HG02973 (cell line): ENCODE results near the gene LHX4.

ENCODE experiments used
- ATAC-seq: cut with Tn5 transposase; IDR thresholded peaks from one replicate; pipeline ENCODE4 v1.9.1; 2021; ENCODE audit warnings: moderate library complexity; ENCODE audit not compliant: unreplicated experiment

The LHX4 gene

GRCh38 chr1:180270530-180271271, 40.6 kb downstream of the LHX4 start:
- no peak for ATAC-seq

GRCh38 chr1:180271272-180272255, 41.5 kb downstream of the LHX4 start:
- ATAC-seq, result no peak

GRCh38 chr1:180272395-180272794, 42.3 kb downstream of the LHX4 start:
- ATAC-seq, result no peak

- no peak for ATAC-seq
Observed at GRCh38 chr1:180273066-180273465, 43.0 kb downstream of the LHX4 start.

GRCh38 chr1:180274221-180274620, 44.2 kb downstream of the LHX4 start:
- no peak for ATAC-seq

GRCh38 chr1:180275726-180276125, 45.7 kb downstream of the LHX4 start:
- no peak for ATAC-seq

GRCh38 chr1:180277476-180278193, 47.6 kb downstream of the LHX4 start:
- no peak for ATAC-seq

- ATAC-seq, result no peak
Observed at GRCh38 chr1:180278194-180278515, 48.1 kb downstream of the LHX4 start.

GRCh38 chr1:180278596-180279395, 48.7 kb downstream of the LHX4 start:
- no peak for ATAC-seq

GRCh38 chr1:180279651-180280050, 49.6 kb downstream of the LHX4 start:
- ATAC-seq, result no peak

- no peak for ATAC-seq
Observed at GRCh38 chr1:180280617-180281016, 50.6 kb downstream of the LHX4 start.

- ATAC-seq, result no peak
Observed at GRCh38 chr1:180281490-180281889, 51.4 kb downstream of the LHX4 start.

- ATAC-seq, result no peak
Observed at GRCh38 chr1:180282401-180283044, 52.5 kb downstream of the LHX4 start.

- ATAC-seq, result no peak
Observed at GRCh38 chr1:180283098-180283497, 53.0 kb downstream of the LHX4 start.

- no peak for ATAC-seq
Observed at GRCh38 chr1:180286417-180286816, 56.4 kb downstream of the LHX4 start.

GRCh38 chr1:180287988-180288705, 58.1 kb downstream of the LHX4 start:
- no peak for ATAC-seq

- ATAC-seq, result no peak
Observed at GRCh38 chr1:180288940-180289339, 58.9 kb downstream of the LHX4 start.

- ATAC-seq, result no peak
Observed at GRCh38 chr1:180290265-180291001, 60.4 kb downstream of the LHX4 start.

- no peak for ATAC-seq
Observed at GRCh38 chr1:180291004-180291403, 60.9 kb downstream of the LHX4 start.
